ENCODE measurements around the gene RGS3. TPM values are rescaled to one million over a fixed set of nuclear protein-coding genes. Genes with fewer than 3 reads are reported as not detected.

The RGS3 gene
- total RNA-seq, 1 experiment from 2014 or later = 71.1 TPM

DNA sequence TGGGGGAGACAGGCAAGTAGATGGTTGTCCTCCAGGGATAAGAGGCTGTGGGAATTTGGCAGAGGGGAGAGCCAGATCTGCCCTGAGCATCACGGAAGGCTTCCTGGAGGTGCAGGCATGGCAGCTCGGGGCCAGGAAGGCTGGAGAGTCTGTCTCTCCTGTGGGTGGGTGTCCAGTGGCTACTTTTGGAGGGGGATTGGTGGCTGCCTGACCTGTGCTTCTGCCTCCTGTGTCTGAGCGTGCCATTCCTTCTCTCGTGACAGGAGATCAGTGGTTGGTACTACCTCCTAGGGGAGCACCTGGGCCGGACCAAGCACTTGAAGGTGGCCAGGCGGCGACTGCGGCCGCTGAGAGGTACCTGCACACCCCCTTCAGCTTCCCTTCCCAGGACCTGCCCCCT lies 33.5 kb downstream of the RGS3 start:
- no peak for DNase-seq
- BruUV-seq (replicated peaks) = no TSS peak
- Mint-ChIP-seq H3K9me3 (ENCODE audit: unreplicated experiment) (no peaks in the 10 kb centered on the region), H3K27me3 (ENCODE audit: insufficient read depth, unreplicated experiment) (no peaks in the 10 kb centered on the region), H3K36me3 (ENCODE audit: insufficient read depth, unreplicated experiment) (peaks cover 86% of the 10 kb centered on the region), H3K4me1 (ENCODE audit: low read depth, unreplicated experiment) (peaks cover 6% of the 10 kb centered on the region), H3K4me3 (ENCODE audit: unreplicated experiment) (no peak overlapping the region), H3K27ac (ENCODE audit: unreplicated experiment) (no peak overlapping the region)
- H3K9me3 ChIP-seq = no peaks in the 10 kb centered on the region
- CTCF ChIA-PET = interaction anchor here (0.6 kb wide), 1 partner anchor 13 kb away, joined by 3 read pairs; no protein-coding TSS in a partner anchor
- H3K4me1 ChIP-seq = no peaks in the 10 kb centered on the region
- intact Hi-C loops (cut with micrococcal nuclease; ENCODE audit: unreplicated experiment) = loop anchor here (5.0 kb wide), 1 partner anchor 1805 kb away; no protein-coding TSS in a partner anchor
- no peak overlapping the region for H3K4me3 ChIP-seq (ENCODE audit: low read depth, low read length)
- TF ChIP-seq CTCF (IDR thresholded peaks at IDR 0.05; ENCODE audit: insufficient read depth in 1 of 2, low read depth in 1 of 2, low read length in 1 of 2, severe bottlenecking in 1 of 2, unreplicated experiment in 1 of 2) = no peak
- no peaks in the 10 kb centered on the region; the same call in 1 of the 2 replicates for H3K36me3 ChIP-seq (ENCODE audit: control insufficient read depth, insufficient read depth, low read length)
- H3K27me3 ChIP-seq (replicated peaks; ENCODE audit: control insufficient read depth, insufficient read depth, low read length) = no peaks in the 10 kb centered on the region
- POLR2A ChIA-PET = no interaction called here

GRCh38 chr9:113499153-113499875 lies 35.8 kb downstream of the RGS3 start:
- Histone ChIP-seq H3K27me3 (replicated peaks; ENCODE audit: control insufficient read depth, insufficient read depth, low read length) (no peaks in the 10 kb centered on the region), H3K4me3 (ENCODE audit: low read depth, low read length) (no peak overlapping the region), H3K4me1 (no peaks in the 10 kb centered on the region), H3K9me3 (no peaks in the 10 kb centered on the region), H3K36me3 (ENCODE audit: control insufficient read depth, insufficient read depth, low read length) (no peaks in the 10 kb centered on the region; the same call in 1 of the 2 replicates)
- Mint-ChIP-seq H3K4me3 (ENCODE audit: unreplicated experiment) (no peak overlapping the region), H3K9me3 (ENCODE audit: unreplicated experiment) (no peaks in the 10 kb centered on the region), H3K27me3 (ENCODE audit: insufficient read depth, unreplicated experiment) (no peaks in the 10 kb centered on the region), H3K4me1 (ENCODE audit: low read depth, unreplicated experiment) (peaks cover 7% of the 10 kb centered on the region), H3K27ac (ENCODE audit: unreplicated experiment) (no peak overlapping the region), H3K36me3 (ENCODE audit: insufficient read depth, unreplicated experiment) (peaks cover 85% of the 10 kb centered on the region)
- intact Hi-C loops (cut with micrococcal nuclease; ENCODE audit: unreplicated experiment) = loop anchor here (5.0 kb wide), 1 partner anchor 1807 kb away; no protein-coding TSS in a partner anchor
- POLR2A ChIA-PET = interaction anchor here (0.7 kb wide), 1 partner anchor 36 kb away, joined by 3 read pairs; the partner anchor contains the start of gene RGS3
- no peak for DNase-seq
- no peak for TF ChIP-seq CTCF (IDR thresholded peaks at IDR 0.05; ENCODE audit: insufficient read depth in 1 of 2, low read depth in 1 of 2, low read length in 1 of 2, severe bottlenecking in 1 of 2, unreplicated experiment in 1 of 2)
- CTCF ChIA-PET = no interaction called here
- TSS peak; percentile 14 for BruUV-seq (replicated peaks)

DNA sequence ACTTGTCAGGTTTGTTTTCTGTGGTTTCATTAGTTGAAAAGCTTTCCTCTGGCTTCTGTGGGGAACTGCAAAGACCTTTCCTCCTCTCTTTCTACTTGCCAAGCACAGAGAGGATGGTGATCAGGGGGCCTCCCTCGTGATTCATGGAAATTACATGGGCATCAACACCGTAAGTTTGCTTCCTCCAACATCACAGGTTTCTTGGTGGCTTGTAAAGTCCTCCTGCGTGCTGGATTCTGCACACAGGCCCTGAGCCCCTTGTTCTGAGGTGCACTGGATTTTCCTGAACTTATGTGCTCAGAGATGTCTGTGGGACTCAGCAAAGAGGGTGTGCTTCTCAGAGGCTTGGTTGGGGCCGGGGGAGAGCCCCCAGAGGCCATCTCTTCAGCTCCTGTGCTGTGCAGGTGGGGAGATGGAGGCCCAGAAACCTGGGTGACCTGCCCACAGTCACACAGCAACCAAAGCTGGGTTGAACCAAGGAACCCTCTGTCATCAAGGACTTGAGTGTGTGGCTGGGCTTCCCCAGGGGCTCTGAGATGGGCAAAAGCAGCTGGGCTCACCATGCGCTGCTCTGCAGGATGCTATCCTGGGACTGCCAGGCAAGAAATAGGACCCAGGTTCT lies 36.5 kb downstream of the RGS3 start:
- no TSS peak for BruUV-seq (replicated peaks)
- no peak overlapping the region for H3K4me3 ChIP-seq (ENCODE audit: low read depth, low read length)
- CTCF ChIA-PET = no interaction called here
- intact Hi-C loops (cut with micrococcal nuclease; ENCODE audit: unreplicated experiment) = loop anchor here (5.0 kb wide), 1 partner anchor 1808 kb away; no protein-coding TSS in a partner anchor
- H3K27me3 ChIP-seq (replicated peaks; ENCODE audit: control insufficient read depth, insufficient read depth, low read length) = no peaks in the 10 kb centered on the region
- H3K36me3 ChIP-seq (ENCODE audit: control insufficient read depth, insufficient read depth, low read length) = no peaks in the 10 kb centered on the region; the same call in 1 of the 2 replicates
- Mint-ChIP-seq H3K36me3 (ENCODE audit: insufficient read depth, unreplicated experiment) (peaks cover 85% of the 10 kb centered on the region), H3K4me3 (ENCODE audit: unreplicated experiment) (no peak overlapping the region), H3K27ac (ENCODE audit: unreplicated experiment) (no peak overlapping the region), H3K9me3 (ENCODE audit: unreplicated experiment) (no peaks in the 10 kb centered on the region), H3K27me3 (ENCODE audit: insufficient read depth, unreplicated experiment) (no peaks in the 10 kb centered on the region), H3K4me1 (ENCODE audit: low read depth, unreplicated experiment) (peaks cover 7% of the 10 kb centered on the region)
- no peak for TF ChIP-seq CTCF (IDR thresholded peaks at IDR 0.05; ENCODE audit: insufficient read depth in 1 of 2, low read depth in 1 of 2, low read length in 1 of 2, severe bottlenecking in 1 of 2, unreplicated experiment in 1 of 2)
- DNase-seq = no peak
- H3K9me3 ChIP-seq = no peaks in the 10 kb centered on the region
- POLR2A ChIA-PET = no interaction called here
- H3K4me1 ChIP-seq = no peaks in the 10 kb centered on the region
